Fibroblast of skin of right quadriceps (primary cell): Measurements from ENCODE around the gene MAMLD1.

Experiments used
- DNase-seq: peaks from one replicate; pipeline ENCODE4 v3.0.0-alpha.2; 2013

Gene MAMLD1

DNA sequence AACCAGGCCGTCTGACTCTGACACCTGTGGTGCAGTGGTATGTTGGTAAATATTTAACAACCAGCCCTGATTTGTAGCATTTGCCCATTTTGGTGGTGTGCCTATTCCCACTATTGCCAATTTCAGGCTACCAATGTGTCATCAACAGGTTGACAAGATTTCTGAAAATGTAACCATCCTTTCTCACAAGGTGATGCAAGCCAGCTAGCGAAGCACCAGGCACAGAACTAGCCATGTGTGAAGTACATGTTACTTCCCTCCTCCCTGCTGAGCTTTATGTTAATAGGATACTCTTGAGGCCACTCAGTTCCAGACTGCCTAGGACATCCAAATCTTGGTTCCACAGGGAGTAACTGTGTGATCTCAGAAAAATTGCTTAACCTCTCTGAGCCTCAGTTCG, 7.2 kb upstream of the MAMLD1 start:
- no peak for DNase-seq

DNA sequence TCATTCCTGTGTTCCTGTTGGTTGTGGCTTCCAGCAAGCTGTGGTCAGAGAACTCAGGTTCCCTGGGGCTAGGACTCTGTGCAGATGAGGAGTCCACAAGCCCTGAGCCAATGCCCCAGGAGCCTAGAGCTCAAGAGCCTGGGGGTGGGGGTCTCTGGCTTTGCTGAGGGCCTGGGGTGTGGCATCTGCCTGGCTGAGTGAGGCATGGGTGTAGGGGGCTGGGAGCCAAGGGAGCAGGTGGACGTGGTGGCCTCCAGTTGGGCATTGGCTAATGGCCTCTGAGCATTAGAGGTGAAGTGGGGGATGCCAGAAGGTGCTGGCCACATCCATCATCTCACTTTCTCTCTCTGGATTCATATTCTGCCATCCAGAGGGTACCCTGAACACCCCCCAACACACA, 5.3 kb upstream of the MAMLD1 start:
- DNase-seq: no peak

DNA sequence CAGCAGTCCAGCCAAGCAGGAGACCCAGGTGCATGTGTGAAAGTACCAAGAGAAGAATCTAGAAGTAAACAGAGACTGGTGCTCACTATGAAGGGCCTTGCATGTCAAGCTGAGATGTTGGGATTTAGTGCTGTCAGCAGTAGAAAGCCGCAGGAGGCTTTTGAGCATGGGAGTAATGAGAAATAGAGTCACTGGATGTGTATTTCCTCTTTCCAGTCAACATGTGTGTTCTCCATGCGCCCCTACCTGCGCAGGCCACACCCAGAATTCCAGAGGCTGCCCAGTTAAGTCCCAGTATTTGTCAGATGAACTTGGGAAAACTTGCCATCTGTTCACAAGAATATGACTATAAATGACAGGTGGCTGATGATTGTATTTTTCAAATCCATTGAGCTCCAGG, 4.5 kb upstream of the MAMLD1 start:
- DNase-seq: no peak

DNA sequence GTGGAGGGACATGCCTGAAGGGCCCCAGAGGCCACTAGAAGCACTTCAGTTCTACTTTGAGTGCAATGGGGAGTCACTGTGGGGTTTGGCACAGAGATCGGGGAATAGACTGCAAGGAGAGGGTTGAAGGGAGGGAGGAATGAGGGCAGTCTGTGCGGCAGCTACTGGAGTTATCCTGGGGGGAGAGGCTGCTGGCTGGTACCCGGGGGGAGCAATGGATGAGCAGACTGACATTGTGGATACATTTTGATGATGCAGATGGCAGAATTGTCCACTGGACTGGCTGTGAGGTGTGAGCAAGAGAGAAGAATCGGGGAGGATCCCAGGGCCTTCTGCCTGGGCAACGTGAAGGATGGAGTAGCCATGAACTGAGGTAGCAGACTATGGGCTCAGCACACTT, 2.8 kb upstream of the MAMLD1 start:
- no peak for DNase-seq

DNA sequence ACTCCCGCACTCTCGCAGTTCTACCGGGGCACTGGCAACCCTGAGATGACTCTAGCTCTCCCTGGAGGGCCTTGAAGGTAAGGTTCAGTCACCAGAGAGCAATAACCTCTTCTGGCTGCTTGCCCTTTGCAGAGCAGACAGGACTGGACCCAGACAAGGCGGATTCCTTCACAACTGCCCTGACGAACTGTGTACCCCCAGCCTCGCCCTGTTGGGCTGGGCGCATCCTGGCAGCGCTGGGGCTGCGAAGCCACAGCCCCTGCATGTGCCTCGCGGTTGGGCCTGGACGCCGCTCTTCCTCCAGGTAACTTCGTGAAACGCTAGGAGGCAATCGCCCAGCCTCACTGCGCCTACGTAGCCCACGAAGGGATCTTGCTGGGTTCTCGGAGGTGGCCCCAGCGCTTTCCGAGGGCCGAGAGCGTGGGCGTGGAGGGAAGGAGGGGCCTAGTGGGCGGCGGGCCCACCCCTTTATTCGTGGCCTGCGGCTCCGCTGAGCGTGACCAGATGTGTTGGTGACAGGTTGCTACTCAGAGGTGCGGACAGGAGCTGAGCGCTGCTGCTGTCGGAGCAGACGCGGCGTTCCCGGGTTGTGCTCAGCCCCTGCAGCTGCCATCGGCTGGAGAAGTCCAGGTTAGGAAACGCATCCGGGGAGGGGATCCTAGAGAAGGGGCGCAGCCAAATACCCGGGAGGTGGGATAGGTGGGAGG, 1.9 kb upstream of the MAMLD1 start:
- peak; percentile 37 for DNase-seq

DNA sequence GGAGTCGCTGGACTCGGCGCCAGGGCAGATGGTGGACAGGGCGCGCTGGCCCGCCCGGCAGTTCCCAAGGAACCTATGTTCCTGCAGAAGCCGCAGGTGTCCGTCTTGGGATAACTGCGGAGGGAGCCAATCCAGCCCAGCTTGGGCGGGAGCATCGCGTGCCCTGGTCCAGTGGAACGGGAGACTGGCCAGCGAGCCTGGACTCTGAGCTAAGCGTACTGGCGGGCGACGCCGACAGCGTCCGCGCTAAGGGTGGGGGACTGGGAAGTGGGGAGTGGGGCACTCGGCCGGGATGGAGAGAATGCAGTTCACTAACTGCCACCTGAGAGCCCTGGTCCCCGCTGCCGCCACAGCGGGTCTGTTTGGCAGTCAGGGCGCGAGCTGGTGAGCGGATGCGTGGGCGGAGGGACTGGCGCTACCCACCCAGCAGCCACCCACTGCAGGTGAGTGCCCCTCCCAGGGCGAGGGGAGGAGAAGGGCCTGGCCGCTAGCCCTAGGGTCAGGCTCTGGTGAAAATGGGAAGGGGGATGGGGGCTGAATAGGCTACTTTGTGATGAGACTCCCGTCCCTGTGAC, 1.3 kb upstream of the MAMLD1 start:
- no peak for DNase-seq

DNA sequence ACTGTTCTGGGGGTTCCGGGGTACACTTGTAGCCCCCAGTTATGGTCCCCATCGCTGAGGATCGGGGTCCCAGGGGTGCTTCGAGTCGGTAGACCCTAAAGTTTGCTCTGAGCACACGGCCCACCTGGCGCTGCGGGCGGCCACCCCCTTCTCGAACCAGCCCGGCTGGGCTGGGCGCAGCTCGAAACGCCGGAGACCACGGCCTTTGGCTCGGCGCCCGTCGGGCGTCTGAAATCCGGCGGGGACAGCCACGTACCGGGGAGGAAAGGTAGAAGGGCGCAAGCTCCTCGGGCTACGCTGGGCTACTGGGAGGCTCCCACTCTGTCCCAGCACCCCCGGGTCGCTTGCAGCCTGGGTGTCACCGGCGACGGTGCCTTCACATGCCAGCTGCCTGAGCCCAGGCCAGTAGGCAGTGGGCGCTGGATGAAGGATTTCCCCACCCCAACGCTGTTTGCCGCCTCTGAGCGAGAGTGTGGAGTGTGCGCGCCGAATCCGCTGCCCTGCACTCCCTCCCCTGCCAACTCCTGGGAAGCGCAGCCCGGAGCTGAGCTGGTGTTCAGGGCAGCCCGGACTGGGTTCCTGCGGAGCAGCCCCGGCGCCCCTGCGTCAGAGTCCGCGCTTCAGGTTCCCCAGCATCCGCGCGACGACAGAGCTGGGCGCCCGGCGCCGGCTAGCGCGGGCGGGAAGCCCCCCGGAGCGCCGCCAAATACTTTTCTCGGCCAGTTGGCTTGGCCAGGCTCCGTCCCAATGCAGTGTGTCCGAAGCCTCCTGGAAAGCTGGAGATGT, 637 bp downstream of the MAMLD1 start:
- no peak for DNase-seq

DNA sequence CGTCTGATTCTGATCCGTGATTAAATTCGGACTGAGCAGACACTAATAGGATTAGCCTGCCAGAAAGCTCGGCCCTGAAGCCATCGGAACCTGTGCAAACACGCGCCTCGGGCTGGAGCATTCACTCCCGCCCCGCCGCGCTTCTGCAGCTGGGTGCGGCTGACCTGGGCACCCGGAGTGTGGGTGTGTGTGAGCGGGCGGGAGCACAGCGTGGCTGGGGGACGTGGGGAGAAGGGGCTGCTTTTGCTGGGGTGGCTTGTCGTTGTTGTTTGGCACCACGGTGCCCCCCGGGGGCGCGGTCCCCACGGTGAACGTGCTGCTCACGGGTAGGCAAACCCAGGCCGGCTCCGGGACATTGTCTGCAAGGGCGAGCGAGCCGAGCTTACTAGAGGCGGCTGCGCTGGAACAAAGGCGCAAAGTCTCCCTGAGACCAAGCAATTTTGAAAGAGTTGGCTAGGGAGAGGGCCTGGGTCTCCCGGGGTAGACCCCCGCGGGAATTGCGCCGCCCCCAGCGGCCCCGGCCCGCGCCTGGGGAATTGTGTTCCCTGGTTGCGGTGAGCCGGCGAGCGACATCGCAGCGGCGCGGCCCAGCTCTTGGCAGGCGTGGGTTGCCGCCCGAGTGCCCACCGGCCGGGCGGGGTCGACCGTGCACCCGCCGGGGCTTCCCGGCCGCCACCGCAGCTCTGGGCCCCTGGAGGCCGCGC, 1.4 kb downstream of the MAMLD1 start:
- no peak for DNase-seq

DNA sequence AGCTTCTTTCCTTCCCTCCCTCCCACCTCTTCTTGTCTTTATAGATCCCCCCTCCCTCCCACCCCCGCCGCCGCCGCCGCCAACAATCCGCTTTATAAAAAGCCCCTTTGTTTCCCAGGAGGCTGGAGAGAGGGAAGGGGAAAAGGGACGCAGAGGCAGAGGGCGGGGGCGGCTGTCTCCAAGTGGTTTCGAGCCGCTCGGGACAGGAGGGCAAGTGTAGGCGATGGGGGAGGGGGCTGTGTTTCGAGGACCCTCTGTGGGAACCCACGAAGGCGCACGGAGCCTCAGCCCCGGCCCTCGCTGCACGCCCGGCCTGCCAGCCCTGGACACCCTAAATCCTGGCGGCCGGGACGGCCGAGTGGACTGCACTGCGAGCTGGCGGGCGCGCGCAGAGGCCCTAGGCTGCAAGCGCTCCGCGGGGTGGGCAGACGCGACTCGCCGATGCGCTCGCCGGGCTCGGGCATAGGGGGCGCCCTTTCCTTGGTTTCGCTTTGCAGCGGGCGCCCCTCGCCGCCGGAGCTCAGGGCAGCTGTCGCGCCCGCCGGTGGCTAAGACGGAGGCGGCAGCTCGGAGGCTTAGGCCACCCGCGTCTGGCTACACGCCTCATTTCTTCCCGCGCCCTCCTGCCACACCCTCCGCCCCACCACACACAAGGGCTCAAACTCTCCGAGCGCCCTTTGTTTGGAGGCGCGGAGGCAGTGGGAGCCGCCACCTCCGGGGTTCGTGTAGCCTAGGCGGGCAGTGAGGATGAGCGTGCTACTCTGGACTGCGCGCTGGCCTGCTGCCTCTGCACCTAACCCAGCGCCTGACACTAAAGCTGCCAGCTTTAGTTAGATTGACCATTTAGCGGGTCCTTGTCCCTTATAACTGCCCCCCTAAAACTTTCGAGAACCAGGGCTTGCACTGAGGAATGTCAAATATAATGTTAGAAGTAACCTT, 2.2 kb downstream of the MAMLD1 start:
- peak; percentile 58 for DNase-seq

DNA sequence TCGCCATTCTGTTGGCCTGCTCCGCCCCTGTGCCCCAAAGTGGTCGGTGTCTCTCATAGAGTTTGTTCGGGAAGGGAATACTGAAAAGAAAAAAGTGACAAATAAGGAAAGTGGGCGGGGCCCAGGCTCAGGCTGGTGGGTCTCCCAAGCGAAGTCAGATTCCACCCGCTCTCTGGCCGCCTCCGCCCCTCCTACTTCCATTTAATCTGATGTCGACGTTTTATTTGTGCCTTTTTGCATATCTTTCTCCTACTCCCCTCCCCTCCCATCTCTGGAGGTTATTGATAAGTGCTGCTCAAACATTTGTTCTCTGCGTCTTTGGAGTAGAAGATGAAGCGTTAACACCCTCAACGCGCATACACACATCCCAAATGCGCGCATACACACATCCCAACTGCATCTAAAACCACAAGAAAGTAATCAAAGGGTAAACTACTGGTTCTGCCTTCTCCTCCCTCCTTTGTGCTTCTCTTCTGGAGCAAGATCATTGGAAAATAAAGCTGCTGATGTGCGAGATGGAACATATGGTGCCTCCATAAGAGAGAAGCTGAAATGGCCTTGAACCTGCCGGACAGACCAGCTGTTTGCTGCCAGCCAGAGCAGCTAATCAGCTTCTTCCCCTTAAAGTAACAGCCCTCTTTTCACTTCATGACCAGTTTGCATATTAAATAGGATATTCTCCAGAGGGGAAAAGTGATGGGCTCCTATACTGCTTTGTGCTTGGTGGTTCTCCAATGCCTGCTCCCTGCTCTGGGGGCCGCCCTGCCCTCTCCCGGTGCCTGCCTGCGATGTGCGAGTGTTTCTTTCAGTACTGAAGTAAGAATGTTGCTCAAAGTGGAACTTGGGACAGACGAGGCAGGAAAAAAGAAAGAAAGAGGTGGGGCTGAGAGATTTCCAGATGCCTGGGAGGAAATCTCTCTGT, 3.1 kb downstream of the MAMLD1 start:
- DNase-seq: peak; percentile 73

DNA sequence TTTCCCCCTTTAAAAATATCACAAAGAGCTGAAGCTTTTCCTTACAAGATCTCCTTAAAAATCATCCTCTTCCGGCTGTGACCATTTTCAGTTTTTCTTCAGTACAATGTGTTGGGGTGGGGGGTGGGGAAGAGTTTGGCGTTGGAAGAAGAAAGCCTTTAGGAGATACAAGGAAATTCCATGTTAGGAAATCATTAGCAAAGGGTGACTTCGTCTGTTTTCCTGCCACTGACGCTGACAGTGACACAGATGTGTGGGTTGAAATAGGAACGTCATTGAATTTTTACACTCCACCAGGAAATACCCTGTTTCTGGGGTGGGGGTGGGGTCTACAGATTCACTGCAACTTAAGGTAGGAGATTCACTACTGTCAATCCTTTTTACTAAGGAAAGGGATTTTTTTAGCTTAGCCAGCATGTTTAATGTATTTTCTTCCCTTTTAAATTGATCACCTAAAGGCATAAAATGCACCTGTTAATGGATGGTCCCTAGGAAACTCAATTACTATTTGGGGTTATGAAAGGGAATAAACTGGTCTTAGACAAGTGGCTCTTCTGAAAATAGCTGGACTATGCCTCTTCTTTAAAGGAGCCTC, 3.9 kb downstream of the MAMLD1 start:
- DNase-seq: peak; percentile 78

DNA sequence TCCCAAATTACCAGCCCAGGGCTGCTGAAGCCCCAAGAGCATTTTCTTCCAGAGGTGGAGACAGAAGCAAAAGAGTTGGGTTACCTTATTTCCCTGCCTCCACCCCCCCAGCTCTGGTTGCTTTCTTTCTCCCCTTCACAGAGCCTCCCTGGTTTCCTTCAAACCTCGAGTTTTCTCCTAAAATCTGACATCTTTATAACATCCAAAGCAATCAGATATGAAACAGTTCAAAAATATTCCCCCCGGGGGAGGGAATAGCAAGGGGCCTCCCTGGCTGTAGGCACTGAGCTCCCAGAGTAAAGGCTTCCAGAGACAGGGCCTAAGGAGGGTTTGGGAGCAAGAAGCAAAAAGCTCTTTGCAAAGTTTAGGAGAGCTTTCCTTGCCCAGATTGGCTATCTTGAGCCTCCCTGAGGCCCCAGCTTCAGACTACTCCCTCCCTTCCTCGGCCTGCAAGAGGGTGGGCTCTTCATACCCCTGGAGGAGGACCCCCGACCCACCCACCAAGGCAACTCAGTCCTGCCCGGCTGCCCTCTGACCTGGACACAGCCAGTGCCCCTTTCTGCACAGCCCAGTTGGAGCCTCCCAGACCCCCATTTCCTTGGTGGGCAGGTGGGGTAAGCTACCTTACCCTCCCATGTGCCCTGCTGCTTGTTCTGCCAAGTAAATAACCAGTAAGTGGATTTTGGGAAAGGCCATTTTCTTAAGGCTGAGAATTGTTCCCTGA, 7.6 kb downstream of the MAMLD1 start:
- no peak for DNase-seq

DNA sequence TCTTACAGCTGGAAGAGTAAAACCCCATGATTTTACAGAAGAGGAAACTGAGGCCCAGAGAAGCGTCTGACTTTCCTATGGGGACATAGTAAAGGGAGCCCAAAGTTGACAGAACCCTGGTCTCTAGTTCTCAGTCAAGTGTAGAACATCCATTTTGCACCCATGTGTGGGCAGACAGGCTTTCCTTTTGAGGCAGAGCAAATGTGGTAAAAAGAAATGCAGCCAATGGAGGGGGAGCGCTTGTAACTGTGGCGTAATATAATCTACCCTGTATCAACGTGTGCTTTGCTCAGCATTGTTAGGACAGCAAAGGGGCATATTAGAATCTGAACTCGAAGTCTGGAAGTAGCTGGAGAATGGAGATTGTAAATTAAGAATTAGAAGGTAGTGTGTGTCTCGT, 8.8 kb downstream of the MAMLD1 start:
- no peak for DNase-seq

DNA sequence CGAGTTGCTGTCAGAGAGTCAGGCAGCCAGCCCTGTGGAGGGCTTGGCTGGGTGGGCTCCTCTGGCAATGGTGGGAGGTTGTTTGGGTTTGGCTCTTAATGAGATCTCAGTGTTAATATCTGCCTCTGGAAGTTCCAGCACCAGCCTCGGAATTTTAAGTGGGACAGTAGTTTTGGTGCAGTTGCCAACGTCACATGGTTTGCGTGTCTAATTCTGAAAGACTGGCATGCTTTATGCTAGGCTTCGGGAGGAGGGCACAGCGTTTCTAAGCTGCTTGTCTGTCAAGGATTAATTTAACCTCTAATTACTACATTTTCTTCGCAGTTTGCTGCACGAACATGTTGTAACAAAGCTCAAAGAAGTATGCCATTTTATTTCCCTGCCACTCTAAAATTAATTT, 9.2 kb downstream of the MAMLD1 start:
- no peak for DNase-seq

DNA sequence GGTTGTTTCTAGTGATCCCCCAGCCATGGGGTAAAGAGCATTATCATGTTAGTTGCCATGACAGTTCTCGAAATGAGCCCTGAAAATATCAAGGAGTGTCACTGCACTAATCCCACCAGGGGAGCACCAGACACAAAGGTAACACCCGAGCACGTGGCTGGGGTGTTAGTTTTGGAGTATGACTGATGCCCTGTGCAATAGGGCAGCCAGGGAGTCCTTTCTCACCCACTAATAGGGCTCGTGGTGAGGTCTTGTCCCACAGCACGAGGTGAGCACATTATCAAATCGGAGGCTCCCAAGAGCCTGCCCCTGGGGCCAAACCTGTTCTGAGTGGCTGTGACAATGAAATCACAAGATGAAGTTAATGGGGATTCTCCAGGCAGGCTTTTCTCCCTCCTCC, 9.6 kb downstream of the MAMLD1 start:
- DNase-seq: no peak

DNA sequence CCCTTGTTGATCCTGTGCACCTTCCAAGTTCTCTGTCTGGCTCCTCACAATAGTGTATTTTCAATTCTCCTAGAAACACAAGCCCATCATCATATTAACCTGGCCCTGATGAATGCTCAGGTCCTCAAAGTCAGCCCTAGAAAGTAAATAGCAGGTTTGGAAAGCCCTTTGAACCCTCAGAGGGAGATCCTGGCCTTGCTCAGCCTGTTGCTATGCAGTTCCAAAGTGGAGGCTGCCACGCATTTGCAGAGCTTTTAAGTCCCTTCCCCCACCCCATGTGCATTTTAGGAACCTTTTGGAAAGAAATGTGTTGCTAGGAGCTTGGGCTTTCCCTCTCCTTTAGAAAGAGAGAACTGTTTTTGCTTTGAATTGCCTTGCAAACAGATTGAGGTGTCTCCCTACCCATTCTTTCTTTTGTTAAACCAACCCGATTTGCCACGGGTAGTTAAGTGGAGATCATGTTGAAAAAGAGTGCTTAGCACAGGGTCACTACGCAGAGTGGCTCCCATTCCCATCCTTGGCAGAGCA, 12.2 kb downstream of the MAMLD1 start:
- no peak for DNase-seq

DNA sequence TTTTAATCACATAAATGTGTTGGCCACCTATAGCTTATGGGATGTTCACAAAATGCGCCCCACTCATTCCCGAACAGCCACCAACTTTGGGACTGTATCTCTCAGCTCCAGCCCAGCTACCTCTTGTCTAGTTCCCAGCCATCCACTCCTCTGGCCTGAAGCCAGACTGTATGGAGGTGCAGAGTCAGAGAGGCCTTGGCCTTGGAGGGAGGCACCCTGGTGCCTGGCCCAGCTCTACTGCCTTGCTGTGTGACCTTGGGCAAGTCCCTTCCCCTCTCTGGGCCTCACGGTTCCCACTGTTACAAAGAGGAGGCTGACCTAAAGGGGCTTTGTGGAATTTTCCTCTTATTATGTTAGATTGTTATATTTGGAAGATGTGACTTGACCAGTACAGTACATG, 13.9 kb downstream of the MAMLD1 start:
- DNase-seq: no peak

DNA sequence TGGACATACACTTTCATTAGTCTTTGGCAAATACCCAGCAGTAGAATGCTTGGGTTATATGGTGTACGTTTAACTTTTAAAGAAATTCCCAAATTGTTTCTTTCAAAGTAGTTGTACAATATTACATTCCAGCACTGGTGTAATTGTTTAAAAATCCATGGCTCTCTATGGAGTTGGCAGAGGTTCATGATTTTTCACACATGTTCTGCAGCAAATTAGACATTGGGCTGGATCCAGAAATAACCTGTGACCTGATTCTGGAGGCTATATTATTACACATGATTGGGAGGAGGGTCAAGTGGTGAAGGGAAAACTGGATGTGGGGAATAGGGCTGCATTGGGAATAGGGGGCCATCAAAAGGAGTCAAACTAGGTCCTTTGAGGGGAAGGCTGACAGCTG, 41.9 kb downstream of the MAMLD1 start:
- peak; percentile 26 for DNase-seq

DNA sequence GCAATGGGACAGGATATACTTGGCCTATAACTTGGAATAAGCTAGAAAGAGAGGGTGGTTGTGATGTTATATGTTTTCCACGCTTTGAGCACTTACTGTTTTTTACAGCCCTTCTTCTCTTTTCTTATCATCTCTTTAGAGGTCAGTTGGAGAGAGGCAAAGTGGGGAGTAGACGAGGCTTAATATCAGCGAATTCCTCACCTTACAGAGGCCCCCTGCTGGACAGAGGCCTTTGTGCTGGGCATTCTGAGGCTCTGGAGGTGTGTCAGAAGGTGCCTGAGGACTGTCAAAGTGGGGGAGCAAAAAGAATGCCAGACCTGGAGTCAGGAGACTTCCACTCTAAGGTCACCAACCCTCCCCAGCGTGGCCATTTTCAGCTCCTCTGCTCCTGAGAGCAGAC, 42.5 kb downstream of the MAMLD1 start:
- DNase-seq: no peak

DNA sequence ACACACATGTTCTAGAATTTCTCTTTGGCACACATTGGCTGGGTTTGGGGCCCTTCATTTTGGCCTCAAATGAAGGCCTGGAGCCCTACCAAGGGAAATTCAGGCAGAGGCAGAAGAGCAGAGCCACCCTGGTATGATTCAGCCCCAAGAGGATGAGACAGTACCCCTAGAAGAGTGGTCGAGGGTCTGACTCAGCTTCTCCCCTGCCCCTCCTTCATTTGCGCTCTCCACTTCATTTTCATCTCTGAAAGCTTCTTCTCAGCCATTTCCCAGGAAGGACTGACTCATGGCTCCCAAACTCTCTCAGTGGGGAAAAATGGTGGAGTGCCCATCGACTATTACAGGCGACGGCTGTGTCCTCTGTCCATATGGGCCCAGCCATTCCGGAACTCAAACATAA, 43.5 kb downstream of the MAMLD1 start:
- peak; percentile 9 for DNase-seq
